Measurements from ENCODE around the gene KLHL30.

GRCh38 chr2:238159661-238160205 lies 21.3 kb downstream of the KLHL30 start:
- TF ChIP-seq GATA2 (IDR thresholded peaks at IDR 0.05; ENCODE audit: low read depth, low read length) (no peak), GATA3 (IDR thresholded peaks at IDR 0.05; ENCODE audit: low read depth, low read length) (no peak)

Measured in SH-SY5Y (cell line).